Kidney epithelial cell (primary cell): ENCODE data around the gene DHX32. TPM values are rescaled to one million over a fixed set of nuclear protein-coding genes. Genes with fewer than 3 reads are reported as not detected.

Experiments
- DNase-seq: peaks from one replicate; pipeline ENCODE4 v3.0.0-alpha.2; 2010; ENCODE audit warnings: low read depth
- H3K27me3 ChIP-seq: 2 replicates; pipeline ENCODE4 v1.6.0; 2011; ENCODE audit warnings: low read length; ENCODE audit not compliant: control insufficient read depth, insufficient read depth
- H3K36me3 ChIP-seq: 2 replicates; pipeline ENCODE4 v1.5.1; 2011; ENCODE audit warnings: low read length; ENCODE audit not compliant: control insufficient read depth, insufficient read depth
- H3K4me3 ChIP-seq: 2 replicates; pipeline ENCODE4 v1.5.1; 2011; ENCODE audit warnings: low read depth, mild to moderate bottlenecking, control low read depth, low read length
- total RNA-seq: library from RNA; depleted of rRNA; stranded (reverse); fragments of >200 nt; gene quantifications from 2 replicates; pipeline ENCODE4 v1.2.3, GENCODE V29; 2015
- TF ChIP-seq, protein P1 (sequence below): IDR thresholded peaks from 2 replicates; pipeline ENCODE4 v1.5.1; 2011; ENCODE audit warnings: mild to moderate bottlenecking, moderate library complexity, low read length, control low read depth, inconsistent platforms; ENCODE audit not compliant: insufficient read depth, poor library complexity, severe bottlenecking

Gene DHX32
- total RNA-seq, 1 donor from 2014 or later: 33.4 TPM

- TF ChIP-seq, protein P1, sequence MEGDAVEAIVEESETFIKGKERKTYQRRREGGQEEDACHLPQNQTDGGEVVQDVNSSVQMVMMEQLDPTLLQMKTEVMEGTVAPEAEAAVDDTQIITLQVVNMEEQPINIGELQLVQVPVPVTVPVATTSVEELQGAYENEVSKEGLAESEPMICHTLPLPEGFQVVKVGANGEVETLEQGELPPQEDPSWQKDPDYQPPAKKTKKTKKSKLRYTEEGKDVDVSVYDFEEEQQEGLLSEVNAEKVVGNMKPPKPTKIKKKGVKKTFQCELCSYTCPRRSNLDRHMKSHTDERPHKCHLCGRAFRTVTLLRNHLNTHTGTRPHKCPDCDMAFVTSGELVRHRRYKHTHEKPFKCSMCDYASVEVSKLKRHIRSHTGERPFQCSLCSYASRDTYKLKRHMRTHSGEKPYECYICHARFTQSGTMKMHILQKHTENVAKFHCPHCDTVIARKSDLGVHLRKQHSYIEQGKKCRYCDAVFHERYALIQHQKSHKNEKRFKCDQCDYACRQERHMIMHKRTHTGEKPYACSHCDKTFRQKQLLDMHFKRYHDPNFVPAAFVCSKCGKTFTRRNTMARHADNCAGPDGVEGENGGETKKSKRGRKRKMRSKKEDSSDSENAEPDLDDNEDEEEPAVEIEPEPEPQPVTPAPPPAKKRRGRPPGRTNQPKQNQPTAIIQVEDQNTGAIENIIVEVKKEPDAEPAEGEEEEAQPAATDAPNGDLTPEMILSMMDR: no peak
- Histone ChIP-seq H3K4me3 (no peak overlapping the region), H3K36me3 (peaks cover 1% of the 10 kb centered on the region), H3K27me3 (no peaks in the 10 kb centered on the region)
- DNase-seq: no peak
These were observed 31.6 kb downstream of the DHX32 start for GRCh38 chr10:125849448-125849847.

GRCh38 chr10:125848857-125849256, 32.2 kb downstream of the DHX32 start:
- Histone ChIP-seq H3K4me3 (no peak overlapping the region), H3K27me3 (no peaks in the 10 kb centered on the region), H3K36me3 (peaks cover 1% of the 10 kb centered on the region)
- TF ChIP-seq, protein P1: no peak
- DNase-seq: no peak

GRCh38 chr10:125848371-125848770, 32.7 kb downstream of the DHX32 start:
- Histone ChIP-seq H3K36me3 (peaks cover 1% of the 10 kb centered on the region), H3K27me3 (no peaks in the 10 kb centered on the region), H3K4me3 (no peak overlapping the region)
- TF ChIP-seq, protein P1: no peak
- DNase-seq: no peak

GRCh38 chr10:125846894-125847293, 34.2 kb downstream of the DHX32 start:
- TF ChIP-seq, protein P1: no peak
- Histone ChIP-seq H3K27me3 (no peaks in the 10 kb centered on the region), H3K4me3 (no peak overlapping the region), H3K36me3 (peaks cover 1% of the 10 kb centered on the region)
- DNase-seq: no peak

DNA sequence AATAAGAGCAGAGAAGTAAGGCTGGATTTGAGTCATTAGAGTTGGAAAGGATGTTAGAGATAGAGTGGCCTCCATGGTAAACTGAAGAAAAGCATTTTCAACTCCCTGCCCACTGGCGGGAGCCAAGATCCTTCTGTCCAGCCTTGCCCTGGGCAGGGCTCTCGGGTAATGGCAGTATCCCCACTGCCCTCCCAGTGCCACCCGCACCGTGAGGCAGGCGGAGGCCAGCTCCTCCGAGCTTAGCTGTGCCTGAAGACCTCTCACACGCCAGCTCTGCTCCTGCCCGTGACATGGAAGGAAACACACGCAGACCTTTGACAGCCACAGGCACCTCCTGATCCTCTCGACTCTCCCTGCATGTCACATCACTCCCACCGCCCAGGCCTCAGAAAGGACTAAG, 35.5 kb downstream of the DHX32 start:
- H3K36me3 ChIP-seq: peaks cover 1% of the 10 kb centered on the region
- no peak for DNase-seq
- H3K27me3 ChIP-seq: no peaks in the 10 kb centered on the region
- TF ChIP-seq, protein P1: no peak
- H3K4me3 ChIP-seq: no peak overlapping the region

- H3K36me3 ChIP-seq: peaks cover under 1% of the 10 kb centered on the region
- TF ChIP-seq, protein P1: no peak
- H3K27me3 ChIP-seq: no peaks in the 10 kb centered on the region
- no peak for DNase-seq
- no peak overlapping the region for H3K4me3 ChIP-seq
These were observed 36.3 kb downstream of the DHX32 start for GRCh38 chr10:125844751-125845221.
